NCI-H748 treated with DMSO at 0.1 percent for 48 hours (cell line): ENCODE data around the gene FNDC3A.
"Not testable (repeated sequence)": the region's sequence is repeated elsewhere in the genome, so short reads cannot be mapped to it uniquely, and the experiment has no call there.

Experiments used
- DNase-seq: peaks from one replicate; lab custom pipeline; 2025; lab: John Stamatoyannopoulos, UW

Gene FNDC3A

DNA sequence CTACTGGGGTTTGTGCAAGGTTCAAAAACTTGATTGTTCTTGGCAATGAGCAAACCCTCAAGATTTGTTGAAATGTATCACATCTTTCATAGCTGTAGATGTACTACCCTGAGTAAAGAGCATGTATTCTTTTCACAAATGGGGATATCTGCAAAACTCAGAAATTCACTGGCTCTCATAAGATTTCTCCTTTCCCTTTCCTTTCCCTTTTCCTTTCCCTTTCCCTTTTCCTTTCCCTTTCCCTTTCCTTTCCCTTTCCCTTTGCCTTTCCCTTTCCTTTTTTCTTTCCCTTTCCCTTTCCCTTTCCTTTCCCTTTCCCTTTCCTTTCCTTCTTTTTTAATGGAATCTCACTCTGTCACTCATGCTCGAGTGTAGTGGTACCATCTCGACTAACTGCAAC is 69.1 kb downstream of the FNDC3A start:
- no peak for DNase-seq

GRCh38 chr13:49046002-49046401 is 70.3 kb downstream of the FNDC3A start:
- DNase-seq: no peak

DNA sequence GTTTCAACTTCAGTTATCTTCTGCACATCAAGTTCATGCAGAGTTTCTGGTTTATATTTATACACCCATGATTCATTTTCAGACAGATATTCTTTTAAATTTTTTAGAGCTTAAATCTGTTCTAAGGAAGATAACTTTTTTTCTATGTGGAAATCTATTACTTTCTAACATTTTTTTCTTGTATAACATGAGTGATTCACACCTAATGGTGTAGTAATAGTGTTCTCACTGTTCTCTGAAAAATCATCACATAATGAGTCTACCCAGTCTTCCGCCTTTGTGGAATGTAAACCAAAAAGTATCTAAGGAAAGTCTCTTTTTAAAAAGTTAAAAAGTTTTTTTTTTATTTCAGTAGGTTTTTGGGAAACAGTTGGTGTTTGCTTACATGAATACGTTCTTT is 70.8 kb downstream of the FNDC3A start:
- DNase-seq: no peak

DNA sequence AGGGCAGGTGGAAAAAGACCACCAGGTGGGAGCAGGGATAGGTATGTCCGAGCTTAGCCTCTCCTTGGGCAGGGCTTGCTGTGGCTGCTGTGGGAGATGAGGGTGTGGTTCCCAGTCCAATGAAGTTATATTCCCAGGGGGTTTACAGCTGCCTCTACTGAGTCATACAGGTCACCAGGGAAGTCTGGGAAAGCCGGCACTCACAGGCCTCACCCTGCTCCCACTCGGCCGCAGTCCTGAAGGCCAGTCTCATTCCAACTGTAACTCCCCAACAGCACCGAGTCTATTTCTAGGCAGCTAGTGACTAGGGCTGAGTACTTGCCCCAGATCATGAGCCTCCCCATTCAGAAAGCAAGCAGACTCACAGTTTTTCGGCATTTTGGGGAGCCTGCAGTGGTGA is 77.1 kb downstream of the FNDC3A start:
- DNase-seq: no peak

DNA sequence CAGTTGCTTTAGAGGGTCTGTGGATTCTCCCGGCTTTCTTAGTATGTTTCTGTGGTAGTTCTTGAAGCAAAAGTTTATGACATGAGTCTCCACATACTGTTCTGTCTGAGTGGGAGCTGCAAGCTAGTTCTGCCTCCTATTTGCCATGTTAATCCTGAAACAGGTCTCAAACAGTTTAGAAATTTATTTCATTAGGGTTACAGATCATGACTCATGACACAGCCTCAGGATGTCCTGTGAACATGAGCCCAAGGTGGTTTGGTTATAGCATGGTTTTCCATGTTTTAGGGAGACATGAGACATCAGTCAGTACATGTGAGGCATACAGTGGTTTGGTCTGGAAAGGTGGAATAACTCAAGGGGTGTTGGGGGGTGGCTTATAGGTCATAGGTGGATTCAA is 77.5 kb downstream of the FNDC3A start:
- no peak for DNase-seq

DNA sequence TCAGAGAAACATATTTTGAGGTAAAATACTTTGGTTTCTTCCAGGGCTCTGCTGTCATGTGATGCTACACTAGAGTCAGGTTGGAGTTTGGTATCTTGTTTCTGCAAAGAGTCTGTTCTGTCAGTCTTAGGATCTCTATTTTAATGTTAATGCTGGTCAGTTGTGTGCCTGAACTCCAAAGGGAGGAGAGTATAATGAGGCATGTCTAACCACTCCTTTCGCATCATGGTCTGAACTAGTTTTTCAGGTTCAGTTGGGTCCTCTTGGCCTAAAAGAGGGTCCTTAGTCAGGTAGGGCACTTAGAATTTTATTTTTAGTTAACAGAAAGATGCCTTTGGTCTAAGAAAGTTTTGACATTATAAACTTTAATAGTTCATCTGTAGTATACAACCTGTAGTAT is 78.2 kb downstream of the FNDC3A start:
- no peak for DNase-seq

- DNase-seq: no peak
Measured at GRCh38 chr13:49055021-49055420, 79.3 kb downstream of the FNDC3A start.

DNA sequence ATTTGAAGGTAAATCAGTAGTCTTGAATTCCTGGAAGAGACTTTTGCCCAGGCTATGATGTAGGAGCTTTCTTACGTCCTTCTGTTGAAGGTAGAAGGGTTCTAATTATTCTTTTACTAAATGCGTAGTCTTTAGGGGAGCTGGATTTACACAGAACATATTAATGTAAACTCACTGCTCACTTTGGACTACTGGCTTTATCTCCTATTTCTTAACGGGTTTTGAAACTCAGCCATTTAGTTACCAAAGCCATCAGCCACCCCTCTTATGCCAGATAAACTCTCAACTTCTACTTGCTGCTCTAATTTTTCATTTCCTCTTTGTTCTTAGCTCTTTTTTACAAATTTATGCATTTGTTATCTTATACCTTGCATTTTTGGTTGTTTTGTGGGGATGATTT is 81.5 kb downstream of the FNDC3A start:
- no peak for DNase-seq

- DNase-seq: no peak
Measured at GRCh38 chr13:49058761-49059160, 83.0 kb downstream of the FNDC3A start.

- no peak for DNase-seq
Measured at GRCh38 chr13:49060678-49061387, 85.1 kb downstream of the FNDC3A start.

DNA sequence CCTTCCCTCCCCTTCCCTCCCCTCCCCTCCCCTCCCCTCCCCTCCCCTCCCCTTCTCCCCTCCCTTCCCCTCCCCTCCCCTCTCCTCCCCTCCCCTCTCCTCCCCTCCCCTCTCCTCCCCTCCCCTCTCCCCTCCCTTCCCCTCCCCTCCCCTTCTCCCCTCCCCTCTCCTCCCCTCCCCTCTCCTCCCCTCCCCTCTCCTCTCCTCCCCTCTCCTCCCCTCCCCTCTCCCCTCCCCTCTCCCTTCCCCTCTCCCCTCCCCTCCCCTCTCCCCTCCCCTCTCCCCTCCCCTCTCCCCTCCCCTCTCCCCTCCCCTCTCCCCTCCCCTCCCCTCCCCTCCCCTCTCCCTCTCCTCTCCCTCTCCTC is 85.7 kb downstream of the FNDC3A start:
- not testable (repeated sequence) for DNase-seq

GRCh38 chr13:49062297-49062896 is 86.7 kb downstream of the FNDC3A start:
- DNase-seq: no peak

DNA sequence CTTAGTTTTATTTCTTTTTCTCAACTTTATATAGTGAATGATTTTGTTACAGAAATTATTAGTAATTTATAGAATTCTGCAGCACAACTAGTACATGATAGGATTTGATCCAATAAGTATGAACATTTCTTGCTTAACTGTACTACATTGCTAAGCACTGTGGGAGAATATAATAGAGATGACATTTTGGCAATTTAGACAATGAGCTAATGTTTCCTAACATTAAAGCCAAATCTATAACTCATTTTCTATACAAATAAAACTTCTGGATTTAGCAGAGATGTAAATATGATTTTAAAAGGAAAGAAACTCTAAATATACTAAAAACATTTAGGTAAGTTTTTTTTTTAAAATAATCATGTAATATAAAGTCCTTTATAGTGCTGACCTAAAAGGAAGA is 87.3 kb downstream of the FNDC3A start:
- DNase-seq: no peak

- no peak for DNase-seq
Measured at GRCh38 chr13:49063497-49063896, 87.8 kb downstream of the FNDC3A start.

GRCh38 chr13:49064476-49064875 is 88.8 kb downstream of the FNDC3A start:
- DNase-seq: no peak

DNA sequence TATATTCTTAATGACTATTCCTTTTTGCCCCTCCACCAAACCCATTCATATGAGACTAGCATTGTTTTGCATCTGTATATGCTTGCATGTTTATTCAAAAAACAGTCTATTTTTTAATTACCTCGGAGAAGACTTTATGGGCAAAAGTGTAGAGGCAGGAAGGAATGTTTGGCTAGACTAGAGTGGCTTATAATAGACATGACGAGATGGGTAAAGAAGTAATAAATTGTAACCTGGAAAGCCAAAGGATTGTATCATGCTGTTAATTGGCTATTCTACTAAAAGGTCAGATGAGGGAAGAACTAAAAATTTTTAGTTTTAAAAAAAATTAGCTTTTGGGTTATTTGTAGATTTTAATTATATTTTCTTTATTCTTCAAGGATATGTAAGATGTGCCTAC is 91.1 kb downstream of the FNDC3A start:
- DNase-seq: no peak

DNA sequence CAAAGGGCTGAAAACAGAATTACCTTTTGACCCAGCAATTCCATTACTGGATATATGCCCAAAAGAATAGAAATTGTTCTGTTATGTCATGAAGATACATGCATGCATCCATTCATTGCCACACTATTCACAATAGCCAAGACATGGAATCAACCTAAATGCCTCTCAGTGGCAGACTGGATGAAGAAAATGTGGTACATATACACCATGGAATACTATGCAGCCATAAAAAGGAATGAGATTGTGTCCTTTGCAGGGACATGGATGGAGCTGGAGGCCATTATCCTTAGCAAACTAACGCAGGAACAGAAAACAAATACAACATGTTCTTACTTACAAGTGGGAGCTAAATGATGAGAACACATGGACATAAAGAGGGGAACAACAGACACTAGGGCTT is 92.8 kb downstream of the FNDC3A start:
- DNase-seq: not testable (repeated sequence)

DNA sequence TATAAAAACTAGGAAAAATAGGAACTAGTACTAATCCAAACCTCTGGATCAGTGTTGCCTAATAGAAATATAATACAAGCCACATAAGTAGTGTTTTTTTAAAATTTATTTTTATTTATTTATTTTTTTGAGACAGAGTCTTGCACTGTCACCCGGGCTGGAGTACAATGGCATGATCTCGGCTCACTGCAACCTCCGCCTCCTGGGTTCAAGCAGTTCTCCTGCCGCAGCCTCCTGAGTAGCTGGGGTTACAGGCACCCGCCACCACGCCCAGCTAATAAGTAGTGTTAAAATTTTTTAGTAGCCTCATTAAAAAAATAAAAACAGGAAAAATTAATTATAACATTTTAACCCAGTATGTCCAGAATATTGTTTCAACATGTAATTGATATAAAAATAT is 94.3 kb downstream of the FNDC3A start:
- DNase-seq: not testable (repeated sequence)

- no peak for DNase-seq
Measured at GRCh38 chr13:49071341-49071937, 95.7 kb downstream of the FNDC3A start.

- DNase-seq: no peak
Measured at GRCh38 chr13:49082653-49083536, 107.2 kb downstream of the FNDC3A start.

DNA sequence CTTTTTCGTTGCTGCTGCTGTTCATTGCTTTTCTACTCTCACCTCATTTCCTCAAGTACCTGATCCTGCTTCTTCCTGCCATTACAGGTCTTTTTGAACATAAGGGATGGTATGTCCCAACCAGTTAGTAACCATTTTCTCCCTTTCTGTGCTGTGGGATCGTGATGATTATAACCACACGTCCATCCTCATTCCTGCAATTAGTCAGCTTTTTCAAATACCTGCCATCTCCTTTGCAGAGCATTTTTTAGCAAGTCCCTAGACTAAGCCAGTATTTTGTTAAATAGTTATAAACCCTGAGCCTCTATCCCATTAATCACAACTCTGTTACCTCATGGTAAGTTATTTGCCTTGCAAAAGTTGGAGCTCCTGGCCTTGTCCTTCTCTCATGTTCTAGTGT is 109.2 kb downstream of the FNDC3A start:
- no peak for DNase-seq

DNA sequence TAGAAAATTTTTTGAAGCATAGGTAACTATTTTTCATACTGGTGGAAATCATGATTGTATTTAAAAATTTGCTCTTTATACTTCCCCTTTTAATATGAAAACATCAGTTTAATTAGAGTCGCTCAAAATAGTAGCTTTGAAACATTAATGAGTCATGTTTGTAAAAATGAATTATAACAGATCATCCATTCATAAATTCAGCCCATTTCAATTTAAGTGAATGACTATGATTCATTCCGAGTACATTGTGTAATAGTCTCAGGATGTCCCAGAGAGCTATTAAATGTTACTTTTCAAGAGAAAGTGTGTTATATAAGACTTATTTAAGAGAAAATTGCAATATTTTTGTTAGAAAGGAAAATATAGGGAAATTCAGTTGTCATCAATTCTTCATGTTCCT is 111.0 kb downstream of the FNDC3A start:
- DNase-seq: no peak

- no peak for DNase-seq
Measured at GRCh38 chr13:49093376-49093775, 117.7 kb downstream of the FNDC3A start.
